NCI-H1694 treated with DMSO at 0.1 percent for 48 hours (cell line): ENCODE data around the gene PRKCZ.
A peak's percentile ranks its signal among the peaks of the same experiment; 100 is the strongest.

Experiments
- DNase-seq: peaks from one replicate; lab custom pipeline; 2025; lab: John Stamatoyannopoulos, UW

The PRKCZ gene

DNA sequence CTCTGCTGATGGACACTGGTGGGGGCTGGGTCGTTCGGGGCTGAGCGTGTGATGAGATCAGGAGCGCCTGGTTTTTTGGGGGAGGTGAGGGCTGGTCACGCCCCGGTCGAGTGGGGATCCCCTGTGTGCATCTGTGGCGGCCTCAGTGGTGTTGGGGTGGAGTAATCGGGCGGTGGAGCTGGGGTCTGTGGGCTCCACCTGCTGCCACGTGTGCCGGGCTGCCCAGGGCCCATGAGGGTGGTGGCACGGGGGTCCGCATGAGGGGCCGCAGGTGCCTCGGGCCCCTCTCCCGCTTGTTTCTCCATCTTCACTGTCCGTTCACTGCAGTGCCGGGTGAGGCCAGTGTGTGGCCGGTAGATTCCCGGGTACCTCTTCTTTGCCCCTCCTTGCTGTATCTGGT, 17.2 kb downstream of the PRKCZ start:
- no peak for DNase-seq

DNA sequence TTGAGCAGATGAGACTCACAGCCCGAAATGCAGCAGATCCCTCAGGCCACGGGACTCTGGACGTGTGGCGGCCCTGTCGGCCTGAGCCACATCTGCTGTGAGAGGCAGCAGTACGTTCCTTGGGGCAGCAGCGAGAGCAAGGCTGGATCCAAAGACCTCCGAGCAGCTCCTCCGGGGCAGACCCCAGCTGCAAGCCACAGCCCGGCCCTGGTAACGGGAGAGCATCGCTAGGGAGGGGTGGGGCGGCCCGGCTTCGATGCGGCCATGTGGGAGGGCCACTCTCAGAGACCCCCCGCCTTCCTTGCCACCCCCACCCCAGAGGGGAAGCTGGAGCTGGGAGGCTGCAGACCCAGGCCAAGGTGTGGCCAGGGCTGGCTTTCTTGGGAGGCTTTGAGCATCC, 17.8 kb downstream of the PRKCZ start:
- DNase-seq, result no peak

DNA sequence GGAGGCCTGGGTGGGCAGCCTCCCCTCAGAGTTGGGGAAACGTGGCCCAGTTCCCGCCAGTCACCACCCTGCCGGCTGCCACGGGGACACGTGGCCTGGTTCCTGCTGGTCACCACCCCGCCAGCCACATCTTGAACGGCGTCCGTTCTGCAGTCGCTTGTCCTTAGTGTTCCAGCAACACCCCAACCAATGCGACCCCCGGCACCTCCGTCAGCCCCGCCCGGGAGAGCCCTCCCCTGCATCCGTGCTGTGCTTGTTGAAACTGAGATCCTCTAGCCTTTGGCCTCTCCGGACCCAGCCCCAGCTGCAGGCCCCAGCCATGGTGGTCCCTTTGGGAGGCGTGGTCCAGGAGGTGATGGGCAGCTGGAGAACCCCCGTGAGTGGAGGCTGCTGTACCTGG, 18.7 kb downstream of the PRKCZ start:
- DNase-seq, result no peak

DNA sequence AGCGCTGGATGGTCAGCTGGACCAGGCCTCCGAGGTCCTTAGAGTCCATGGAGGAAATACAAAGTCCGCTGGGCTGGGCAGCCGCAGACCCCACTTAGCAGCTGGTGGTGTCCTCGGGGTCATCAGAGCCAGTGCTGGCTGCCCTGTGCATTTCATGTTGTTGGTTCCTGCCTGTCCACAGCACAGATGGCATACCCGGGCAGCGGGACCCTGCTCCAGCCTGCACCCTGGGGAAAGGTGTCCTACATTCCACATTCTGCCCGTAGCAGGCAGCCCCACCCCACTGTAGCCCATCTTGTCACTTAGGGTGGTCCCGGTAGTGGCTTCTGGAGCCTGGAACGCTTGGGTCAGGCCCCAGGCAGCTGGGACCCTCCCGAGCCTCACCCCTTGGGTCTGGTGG, 19.8 kb downstream of the PRKCZ start:
- DNase-seq, result no peak

DNA sequence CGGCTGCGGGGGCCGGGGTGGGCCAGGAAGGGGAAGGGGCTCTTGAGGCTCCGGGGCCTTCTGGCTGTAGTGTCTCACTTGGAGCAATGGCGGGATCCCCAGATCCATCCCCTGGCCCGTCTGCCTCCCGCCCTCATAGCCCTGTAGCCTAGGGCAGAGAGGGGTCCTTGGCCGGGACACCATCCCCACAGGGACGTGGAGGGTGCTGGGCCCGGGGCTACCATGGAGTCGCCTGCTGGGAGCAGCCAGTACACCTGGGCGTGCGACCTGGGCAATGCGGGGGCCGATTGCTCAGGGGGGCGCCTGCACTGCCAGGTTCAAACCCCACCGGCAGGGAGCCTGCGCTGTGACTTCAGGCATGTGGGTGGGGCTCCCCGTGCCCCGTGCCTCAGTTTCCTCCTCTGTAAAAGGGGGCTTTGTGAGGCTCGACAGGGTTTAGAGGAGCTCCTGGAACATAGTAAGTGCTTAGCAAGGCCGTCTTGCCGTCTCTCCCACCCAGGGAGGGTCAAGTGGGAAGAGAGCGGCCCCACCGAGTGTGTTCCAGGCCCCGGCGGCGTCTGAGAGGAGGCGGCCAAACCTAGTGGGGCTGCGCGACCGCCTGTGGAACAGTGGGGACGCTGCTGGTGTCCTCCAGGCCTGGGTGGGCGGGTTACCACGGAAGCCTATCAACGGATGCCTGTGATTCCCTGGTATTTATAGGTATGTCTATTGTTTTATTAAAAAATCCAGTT, 20.8 kb downstream of the PRKCZ start:
- DNase-seq, result no peak

DNA sequence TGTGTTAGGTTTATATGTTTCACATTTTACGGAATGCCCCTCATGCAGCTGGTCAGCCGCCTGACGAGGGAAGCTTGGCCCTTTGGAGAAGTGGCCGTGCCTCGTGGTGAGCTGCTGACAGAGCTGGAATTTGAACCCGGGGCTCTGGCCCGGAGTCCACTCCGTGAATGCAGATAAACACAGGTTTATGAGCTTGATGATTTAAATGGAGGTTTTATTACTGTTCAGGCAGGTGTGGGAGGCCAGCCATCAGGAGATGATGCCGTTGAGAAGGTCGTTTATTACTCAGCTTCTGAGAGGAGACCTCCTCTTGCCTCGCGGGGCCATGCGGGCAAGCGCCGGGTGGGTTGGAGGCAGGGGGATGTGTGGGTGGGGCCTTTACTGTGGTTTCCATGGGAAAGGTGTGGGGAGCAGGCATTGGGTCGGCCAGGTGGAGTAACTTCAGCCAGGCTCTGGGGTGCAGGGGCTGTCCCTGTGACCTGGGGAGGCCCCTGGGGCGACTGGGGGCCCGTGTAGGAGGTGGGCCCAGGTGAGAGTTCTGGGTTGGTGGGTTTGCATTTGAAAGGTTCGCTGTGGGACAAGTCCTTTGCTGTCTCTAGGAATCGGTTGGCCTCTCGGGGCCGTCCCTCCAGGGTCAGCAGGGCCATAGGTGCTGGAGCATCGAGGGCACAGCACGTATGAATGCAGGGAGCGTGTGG, 22.0 kb downstream of the PRKCZ start:
- DNase-seq, result no peak

DNA sequence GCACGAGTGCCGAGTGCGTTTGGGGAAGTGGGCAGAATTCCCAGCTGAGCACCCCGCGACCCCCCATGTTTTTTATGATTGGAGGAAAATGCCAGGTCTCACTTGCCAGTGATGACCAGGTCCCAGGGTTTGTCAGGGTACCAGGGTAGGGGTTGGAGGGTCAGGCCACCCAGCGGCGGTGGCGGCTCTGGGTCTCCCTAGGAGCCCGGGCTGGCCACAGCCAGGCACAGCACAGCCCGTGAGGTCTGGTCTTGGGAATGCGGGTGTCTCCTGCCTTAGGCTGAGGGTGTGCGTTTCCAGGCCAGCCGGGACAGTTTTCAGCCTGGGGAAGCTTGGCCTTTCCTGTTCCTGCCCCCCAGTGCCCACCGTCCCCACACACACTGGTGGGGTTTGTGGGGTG, 22.7 kb downstream of the PRKCZ start:
- DNase-seq, result no peak

DNA sequence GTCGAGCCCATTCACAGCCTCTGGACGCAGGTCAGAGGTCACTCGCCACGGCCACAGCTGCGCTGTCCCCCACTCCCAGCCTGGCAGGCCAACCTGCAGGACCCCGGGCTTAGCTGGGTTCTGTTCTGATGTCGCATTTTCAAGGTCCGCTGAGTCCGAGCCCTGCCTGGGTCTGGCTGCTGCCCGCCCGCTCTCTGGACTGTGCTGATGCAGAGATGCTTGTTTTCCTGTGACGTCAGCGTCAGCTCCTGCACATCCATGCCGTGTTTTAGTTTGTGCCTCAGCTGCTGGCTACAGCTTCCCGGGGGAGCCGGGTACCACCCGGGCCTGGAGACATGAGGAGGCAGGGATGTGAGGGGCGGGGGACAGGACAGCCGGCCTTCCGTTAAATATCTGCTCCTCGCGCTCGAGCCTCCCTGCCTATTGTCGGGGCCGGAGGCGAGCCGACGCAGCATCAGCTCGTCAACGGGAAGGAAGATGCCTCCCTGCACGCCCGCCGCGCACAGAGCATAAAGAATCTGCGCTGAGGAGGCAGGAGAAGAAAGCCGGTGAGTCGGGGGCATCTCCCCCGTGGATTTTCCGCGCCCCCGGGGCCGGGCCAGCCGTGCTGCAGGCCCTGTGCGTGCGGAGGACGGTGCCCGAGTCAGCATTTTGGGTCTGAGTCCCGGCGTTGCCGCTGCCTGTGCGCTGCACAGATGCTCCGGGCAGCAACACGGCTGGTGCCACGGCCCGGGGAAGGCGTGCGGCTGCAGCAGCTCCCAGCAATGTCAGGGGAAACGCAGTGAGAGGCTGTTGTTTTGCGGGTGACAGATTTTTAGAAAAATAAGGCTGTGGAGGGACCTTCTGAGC, 23.4 kb downstream of the PRKCZ start:
- peak; percentile 47 for DNase-seq

DNA sequence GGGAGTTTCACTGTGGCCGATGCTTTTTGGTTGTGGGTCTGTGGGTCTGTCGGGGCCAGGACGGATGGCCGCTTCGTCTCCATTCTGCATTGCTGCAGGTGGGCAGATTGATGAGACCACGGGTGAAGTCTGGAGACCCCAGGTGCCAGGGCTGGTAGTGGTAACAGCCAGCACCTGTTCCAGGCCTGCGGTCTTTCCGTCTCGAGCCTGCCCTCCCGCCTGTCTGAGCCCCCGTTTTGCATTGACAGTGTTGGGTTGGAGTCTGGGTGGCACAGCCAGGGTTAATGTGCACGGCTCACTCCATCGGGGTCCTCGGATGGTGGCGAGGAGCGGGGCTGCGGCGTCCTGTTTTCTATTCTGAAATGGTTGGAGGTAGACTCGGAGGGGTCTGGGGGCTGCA, 24.2 kb downstream of the PRKCZ start:
- DNase-seq, result no peak

DNA sequence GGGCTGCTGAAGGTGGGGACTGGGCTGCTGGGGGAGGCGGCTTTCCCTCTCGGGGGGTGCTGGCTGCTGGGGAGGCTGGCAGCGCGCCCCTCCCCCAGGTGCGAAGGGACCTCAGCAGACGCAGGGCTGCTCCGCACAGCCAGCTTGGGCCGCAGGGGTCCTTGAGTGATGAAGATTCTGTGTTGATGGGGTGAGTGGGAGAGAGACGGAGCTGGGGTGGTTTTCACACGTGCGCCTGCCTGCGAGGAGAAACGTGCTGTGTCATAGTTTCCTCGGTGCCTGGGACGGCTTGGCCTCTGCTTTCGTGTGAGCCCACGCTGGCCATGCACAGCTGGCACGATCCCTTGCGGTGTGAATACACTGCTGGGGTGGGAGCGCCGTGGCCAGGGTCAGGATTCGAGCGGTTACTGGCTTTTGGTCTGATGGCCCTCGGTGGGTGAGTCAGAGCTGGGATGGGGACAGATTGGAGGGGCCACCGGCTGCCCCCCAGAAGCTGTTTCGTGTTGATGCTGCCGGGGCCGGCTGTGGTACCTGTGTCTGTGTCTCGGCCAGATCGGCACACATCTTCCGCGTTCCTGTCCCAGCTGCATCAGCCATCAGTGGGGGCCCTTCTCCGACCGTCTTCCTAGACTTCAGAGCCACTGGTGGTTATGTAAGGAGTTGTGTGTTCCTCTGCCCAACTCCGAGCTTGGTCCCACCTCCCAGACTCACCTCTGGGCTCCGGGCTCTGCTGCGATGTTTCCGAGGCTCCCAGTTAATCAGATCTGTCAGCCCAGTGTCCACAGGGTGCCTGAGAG, 24.9 kb downstream of the PRKCZ start:
- DNase-seq, result no peak

DNA sequence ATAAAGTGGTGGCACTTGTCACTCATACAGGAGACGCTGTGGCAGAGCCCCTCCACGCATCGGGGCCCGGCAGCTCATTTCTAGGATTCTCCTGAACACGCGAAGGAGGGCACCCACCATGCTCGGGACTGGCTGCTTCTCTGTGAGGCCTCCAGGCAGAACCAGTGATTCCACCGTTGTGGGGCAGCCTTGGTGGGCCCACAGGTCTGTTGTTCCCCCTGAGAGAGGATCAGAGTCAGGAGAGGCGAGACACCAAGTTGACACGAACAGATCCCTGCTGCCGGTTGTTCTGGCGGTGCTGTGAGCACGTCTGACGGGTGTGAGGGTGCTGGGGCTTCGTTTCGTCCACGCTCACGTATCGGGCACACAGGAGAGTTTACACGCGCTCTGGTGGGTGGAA, 26.6 kb downstream of the PRKCZ start:
- no peak for DNase-seq

DNA sequence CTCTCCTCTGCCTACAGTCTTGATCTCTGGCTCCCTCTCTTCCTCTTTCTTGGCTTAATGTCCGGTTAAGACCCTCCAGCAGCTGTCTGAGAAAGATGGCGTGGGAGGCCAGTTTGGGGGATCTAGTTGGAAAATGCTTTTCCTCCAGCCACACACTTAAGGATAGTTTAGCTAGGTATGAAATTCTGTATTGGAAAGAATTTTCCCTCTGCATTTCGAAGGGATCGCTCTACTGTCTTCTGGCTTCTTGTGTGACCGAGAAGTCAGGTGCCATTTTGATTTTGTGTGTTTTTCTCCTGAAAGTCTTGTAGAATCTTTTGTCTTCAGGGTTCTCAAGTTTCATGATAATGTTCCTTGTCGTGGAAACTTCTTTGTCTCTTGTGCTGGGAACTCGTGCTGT, 28.0 kb downstream of the PRKCZ start:
- DNase-seq, result no peak

DNA sequence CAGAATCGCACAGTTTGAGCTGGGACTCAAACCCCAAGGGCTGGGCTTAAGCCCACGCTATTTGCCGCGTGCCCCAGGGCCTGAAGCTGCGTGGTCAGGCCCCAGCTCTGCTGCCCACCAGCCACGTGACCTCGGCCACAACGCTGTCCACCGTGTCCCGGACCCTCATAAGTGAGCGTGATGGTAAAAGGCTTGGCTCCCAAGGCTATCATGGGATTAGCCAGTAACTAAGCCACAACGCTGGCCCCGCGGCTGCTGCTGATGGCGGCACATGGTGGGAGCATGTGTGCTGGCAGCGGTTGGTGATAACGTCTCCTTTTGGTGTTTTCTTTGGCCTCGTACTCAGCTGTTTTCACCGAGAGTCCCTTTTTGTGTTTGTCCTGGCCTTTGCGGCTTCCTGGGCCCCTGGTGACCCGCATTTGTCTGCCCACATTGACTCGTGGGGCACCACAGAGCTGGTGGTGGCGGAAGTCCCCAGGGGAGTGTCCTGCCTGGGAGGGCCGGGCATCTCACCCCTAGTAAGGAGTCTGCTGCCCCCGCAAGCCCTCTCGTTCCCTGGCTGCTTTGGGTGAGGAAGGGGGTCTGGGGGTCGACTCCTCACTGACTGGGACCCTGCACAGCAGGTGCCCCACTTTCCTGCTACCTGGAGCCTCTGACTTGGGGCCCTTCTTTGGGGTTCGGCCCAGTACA, 29.3 kb downstream of the PRKCZ start:
- no peak for DNase-seq

DNA sequence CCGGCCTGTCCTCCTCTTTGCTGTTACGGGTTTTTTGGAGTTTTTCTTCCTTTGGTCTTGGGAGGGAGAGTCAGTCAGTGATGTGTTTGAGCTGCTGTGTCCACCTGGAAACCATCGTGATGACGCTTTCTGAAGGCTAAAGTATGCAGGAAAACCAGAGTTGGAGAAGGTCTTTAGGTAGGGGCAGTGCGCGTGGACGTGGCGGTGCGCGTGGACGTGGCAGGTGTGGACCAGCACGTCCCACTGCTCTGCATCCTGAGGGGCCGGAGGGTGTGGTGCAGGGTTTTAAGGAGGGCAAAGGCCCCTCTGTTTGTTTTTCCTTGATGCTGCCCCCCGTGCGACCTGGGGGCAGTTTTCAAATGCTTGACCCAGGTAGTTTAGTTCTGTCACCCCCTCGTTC, 29.9 kb downstream of the PRKCZ start:
- DNase-seq, result no peak

DNA sequence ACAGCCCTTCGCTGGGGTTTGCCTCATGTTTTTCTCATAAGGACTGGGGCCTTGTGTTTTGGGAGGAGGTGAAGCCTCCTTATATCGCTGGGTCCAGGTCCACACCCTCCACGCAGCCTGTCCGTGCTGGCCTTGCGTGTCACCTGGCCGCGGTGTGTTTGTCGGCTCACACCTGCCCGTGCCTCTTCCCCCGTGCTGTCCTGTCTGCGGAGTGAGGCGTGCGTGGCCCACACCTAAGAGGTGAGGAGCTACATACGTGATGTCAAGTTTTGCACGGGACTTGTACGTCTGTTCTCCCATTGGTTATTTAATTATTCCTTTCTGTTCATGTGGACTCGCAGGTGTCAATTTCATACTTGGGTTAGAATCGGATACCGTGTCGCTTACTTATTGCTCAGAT, 30.7 kb downstream of the PRKCZ start:
- DNase-seq, result no peak

DNA sequence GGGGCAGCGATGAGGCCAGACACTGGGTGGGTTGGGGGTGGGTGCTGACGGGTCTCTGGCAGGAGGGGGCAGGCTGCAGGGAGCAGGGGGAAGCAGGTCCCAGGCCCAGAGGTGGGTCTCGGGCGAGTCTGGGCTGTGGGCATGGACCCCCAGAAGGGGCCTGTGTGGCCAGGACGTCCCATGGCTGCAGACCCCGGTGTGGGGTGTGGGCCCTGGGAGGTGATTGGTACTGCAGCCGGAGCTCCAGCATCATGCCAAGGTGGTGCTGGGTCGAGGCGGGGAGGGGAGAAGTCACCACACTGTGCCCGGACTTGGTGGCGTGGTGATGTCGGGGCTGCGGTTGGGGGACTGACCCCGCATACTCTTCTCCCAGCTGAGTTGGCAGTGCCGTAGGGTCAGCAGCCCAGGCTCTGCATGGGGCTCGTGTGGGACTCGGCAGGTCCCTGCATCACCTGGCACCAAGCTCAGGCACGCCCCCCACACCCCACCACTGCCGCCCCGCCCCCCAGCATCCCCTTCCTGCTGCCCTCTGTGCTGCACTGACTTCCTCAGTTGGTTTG, 31.2 kb downstream of the PRKCZ start:
- no peak for DNase-seq

DNA sequence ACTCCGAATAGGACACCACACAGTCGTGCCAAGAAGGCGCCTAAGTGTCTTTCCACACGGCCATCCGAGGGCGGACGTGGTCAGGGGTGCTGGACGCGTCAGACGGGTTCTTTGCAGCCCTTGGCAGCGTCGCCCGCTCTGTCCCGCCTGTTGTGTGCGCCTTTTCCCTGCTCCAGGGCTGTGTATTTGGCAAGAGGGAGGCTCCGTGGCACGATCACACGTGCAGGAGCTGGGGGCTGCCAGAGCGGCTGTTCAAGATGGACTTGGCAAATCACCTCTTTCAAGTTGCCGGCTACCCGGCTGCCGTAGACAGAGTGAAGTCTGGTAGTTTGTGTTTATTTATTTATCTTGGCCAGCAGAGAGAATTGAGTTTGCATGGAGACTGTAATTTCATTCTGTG, 31.9 kb downstream of the PRKCZ start:
- DNase-seq, result no peak

DNA sequence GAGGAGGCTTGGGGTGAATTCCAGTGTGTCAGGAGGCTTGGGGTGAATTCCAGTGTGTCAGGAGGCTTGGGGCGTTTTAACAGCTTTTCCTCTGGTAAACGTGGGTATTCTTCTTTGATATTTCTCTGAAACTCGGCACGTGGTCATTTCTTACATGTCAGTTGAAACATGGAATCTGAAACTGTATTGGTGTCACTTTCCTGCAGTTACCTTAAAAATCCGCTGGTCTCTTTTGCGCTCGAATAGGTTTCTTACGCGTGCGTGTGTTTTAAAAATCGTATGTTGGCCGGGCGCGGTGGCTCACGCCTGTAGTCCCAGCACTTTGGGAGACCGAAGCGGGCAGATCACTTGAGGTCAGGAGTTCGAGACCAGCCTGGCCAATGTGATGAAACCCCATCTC, 33.5 kb downstream of the PRKCZ start:
- DNase-seq, result no peak

DNA sequence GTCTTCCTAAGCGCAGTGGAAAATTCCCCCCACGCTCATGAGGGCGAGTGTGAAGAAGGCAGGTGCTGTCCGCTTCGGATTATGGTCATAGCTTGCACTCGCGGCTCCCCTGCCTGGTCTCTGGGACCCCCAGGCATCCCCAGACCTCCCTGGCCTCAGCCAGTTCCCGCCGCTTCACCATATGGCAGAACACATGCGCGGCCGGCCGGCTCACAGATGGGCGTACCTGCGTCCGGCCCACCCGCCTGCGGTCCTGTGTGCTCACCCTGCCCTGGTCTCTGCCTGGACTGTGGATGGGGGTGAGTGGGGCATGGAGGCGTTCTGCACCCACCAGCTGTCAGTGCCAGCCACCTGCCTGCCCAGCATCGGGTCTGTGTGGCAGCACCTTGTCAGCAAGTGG, 34.1 kb downstream of the PRKCZ start:
- no peak for DNase-seq

DNA sequence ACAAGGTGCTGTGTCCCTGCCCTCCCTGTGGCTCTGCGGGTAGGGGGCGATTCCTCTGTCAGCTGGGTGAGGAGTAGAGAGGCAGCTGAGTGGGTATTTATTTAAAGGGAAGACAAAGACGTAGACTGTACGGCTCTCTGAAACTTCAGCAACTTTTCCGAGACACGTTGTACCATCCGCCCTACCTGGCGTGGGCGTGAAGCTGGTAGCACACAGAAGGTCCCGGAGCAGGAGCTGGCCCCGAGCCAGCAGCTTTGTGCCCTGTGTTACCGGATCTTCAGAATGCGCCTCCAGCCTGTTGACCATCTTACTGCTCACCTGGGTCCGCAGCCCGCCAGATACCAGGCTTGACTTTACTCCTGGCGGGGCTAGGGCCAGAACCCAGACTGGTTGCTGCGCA, 34.9 kb downstream of the PRKCZ start:
- DNase-seq, result no peak

DNA sequence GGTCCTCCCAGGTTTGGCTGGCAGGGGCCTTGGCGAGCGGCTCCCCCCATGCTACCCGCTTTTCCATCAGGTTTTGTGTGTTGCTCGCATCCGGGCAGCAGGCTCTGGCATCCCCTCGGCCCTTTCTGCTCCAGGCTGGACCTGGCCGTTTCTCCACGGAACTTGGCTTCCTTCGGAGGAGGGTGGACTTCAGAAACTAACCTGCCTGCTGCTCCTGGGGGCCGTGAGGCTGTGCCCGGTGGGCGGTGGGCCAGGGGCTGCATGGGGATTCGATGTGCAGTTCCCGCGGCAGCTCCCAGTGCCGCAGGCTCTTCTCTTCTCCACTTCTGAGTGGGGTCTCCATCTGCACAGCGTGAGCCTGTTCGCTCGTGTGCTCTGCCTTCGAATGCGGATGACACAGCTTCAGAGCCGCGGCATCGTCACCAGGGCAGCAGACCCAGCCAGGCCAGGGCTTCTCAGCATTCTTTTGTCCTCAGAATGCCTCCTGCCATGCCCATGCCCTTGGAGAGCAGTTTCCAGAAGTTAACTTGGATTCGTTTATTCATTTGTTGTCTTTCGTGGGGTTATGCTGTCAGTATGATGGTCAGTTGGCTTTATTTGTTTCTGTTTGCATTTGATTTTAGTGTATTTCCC, 36.4 kb downstream of the PRKCZ start:
- no peak for DNase-seq
